ENCODE measurements around the gene PRC1.
A peak's percentile ranks its signal among the peaks of the same experiment; 100 is the strongest.

Gene PRC1

GRCh38 chr15:90968434-90968833 is 25.9 kb downstream of the PRC1 start:
- TF ChIP-seq CTCF (conservative IDR thresholded peaks at IDR 0.05; ENCODE audit: low read depth) = no peak
- ChIA-PET CTCF (interaction anchor here (0.6 to 1.9 kb wide), 3 partner anchors 12 to 514 kb away, joined by 5 to 8 read pairs (median 5); partner anchors contain the start of gene HDDC3), POLR2A (ENCODE audit: low non-redundant PET) (interaction anchor here (0.6 kb wide), 1 partner anchor 23 kb away, joined by 3 read pairs; no protein-coding TSS in a partner anchor)
- no peak for DNase-seq (ENCODE audit: low spot score)
- no peak overlapping the region for H3K27ac ChIP-seq

- POLR2A ChIA-PET (ENCODE audit: low non-redundant PET) = interaction anchor here (0.6 kb wide), 1 partner anchor 14 kb away, joined by 3 read pairs; no protein-coding TSS in a partner anchor
- CTCF ChIA-PET = interaction anchor here (1.9 kb wide), 1 partner anchor 11 kb away, joined by 8 read pairs; no protein-coding TSS in a partner anchor
- no peak overlapping the region for H3K27ac ChIP-seq
- no peak for DNase-seq (ENCODE audit: low spot score)
- TF ChIP-seq CTCF (conservative IDR thresholded peaks at IDR 0.05; ENCODE audit: low read depth) = no peak
These were observed 27.1 kb downstream of the PRC1 start for GRCh38 chr15:90967206-90967605.

DNA sequence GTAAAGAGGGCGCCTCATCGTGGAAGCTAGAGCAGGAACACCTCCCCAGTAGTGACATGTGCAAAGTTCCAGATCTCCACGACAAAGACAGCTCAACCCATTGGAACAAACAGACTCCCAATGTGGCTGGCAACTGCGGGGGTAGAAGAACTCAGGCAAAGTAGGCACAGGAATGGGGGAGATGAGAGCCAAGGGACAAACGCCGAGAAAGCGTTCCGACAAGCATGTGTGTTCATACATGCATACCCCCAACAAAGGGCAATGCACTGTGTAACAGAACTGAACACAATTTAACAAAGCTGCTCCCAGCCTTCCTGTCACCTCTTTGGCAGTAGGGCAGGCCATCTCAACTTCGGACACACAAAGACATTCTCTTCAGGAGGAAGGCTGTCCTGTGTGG is 28.1 kb downstream of the PRC1 start:
- DNase-seq (ENCODE audit: low spot score) = no peak
- POLR2A ChIA-PET (ENCODE audit: low non-redundant PET) = interaction anchor here (0.6 kb wide), 1 partner anchor 15 kb away, joined by 3 read pairs; no protein-coding TSS in a partner anchor
- no peak for TF ChIP-seq CTCF (conservative IDR thresholded peaks at IDR 0.05; ENCODE audit: low read depth)
- no peak overlapping the region for H3K27ac ChIP-seq
- CTCF ChIA-PET = interaction anchor here (1.3 kb wide), 1 partner anchor 10 kb away, joined by 6 read pairs; no protein-coding TSS in a partner anchor

DNA sequence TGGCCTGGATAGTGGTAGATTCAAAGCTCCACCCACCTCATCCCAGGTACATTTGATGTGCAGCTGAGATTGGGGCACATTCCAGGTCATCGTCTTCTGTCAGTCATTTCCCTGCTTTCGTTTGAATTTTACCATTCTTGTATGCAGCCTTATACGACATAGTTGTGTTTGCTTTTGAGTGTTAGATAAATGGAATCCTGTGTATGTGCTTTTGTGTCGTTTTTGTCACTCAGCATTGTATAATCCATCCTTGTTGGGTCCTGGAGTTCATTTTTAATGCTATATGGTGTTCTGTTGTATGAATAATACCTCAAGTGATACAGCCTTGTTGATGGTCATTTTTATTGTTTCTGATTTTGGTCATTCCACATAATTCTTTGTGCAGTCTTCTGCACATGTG is 32.3 kb downstream of the PRC1 start:
- no peak overlapping the region for H3K27ac ChIP-seq
- no peak for DNase-seq (ENCODE audit: low spot score)
- POLR2A ChIA-PET (ENCODE audit: low non-redundant PET) = no interaction called here
- no peak for TF ChIP-seq CTCF (conservative IDR thresholded peaks at IDR 0.05; ENCODE audit: low read depth)
- CTCF ChIA-PET = no interaction called here

GRCh38 chr15:90960298-90961091 is 33.8 kb downstream of the PRC1 start:
- DNase-seq (ENCODE audit: low spot score) = no peak
- CTCF ChIA-PET = interaction anchor here (0.7 kb wide), 1 partner anchor 89 kb away, joined by 3 read pairs; no protein-coding TSS in a partner anchor
- POLR2A ChIA-PET (ENCODE audit: low non-redundant PET) = interaction anchor here (0.6 kb wide), 1 partner anchor 142 kb away, joined by 3 read pairs; no protein-coding TSS in a partner anchor
- TF ChIP-seq CTCF (conservative IDR thresholded peaks at IDR 0.05; ENCODE audit: low read depth) = no peak
- peak overlapping the region; percentile 12 for H3K27ac ChIP-seq

DNA sequence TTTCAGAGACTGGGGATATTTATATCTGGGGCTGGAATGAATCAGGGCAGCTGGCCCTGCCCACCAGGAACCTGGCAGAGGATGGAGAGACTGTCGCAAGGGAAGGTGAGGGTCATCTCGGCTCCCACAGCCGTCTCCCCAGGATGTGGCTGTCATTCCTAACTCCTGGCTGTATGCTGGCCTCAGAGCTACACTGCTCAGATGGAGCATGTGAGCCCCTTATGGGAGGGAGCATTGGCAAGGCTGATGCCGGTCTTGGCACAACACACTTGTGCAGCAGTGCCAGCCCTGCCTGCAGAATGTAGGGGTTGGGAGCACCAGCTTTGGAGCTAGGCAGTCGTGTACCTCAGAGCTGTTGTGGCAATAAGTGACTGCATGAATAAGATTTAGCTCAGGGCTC is 34.4 kb downstream of the PRC1 start:
- TF ChIP-seq CTCF (conservative IDR thresholded peaks at IDR 0.05; ENCODE audit: low read depth) = no peak
- no peak for DNase-seq (ENCODE audit: low spot score)
- ChIA-PET POLR2A (ENCODE audit: low non-redundant PET) (no interaction called here), CTCF (interaction anchor here (0.7 kb wide), 1 partner anchor 90 kb away, joined by 3 read pairs; no protein-coding TSS in a partner anchor)
- peak overlapping the region; percentile 12 for H3K27ac ChIP-seq

All from RWPE1 (cell line).